Hepatocyte (in vitro differentiated cells): Measurements from ENCODE around the gene CPZ. TPM values are rescaled to one million over a fixed set of nuclear protein-coding genes. Genes with fewer than 3 reads are reported as not detected.

Experiments used
- DNase-seq: peaks from one replicate; pipeline ENCODE4 v3.0.0-alpha.2; 2016; ENCODE audit warnings: low spot score
- H2AFZ ChIP-seq: fragments of 200-600 bp; sonication (generic); 2 replicates; pipeline ENCODE4 v1.6.0; 2016; ENCODE audit warnings: antibody characterized with exemption, mild to moderate bottlenecking
- H3K27ac ChIP-seq: fragments of 200-600 bp; sonication (generic); 2 replicates; pipeline ENCODE4 v1.5.1; 2016; ENCODE audit warnings: mild to moderate bottlenecking
- H3K27me3 ChIP-seq: fragments of 200-600 bp; sonication (generic); 2 replicates; pipeline ENCODE4 v1.6.1; 2016
- H3K36me3 ChIP-seq: fragments of 200-600 bp; sonication (generic); replicated peaks from 2 replicates; pipeline ENCODE4 v1.5.1; 2016; ENCODE audit warnings: low read depth; ENCODE audit not compliant: insufficient read depth
- H3K4me1 ChIP-seq: fragments of 200-600 bp; sonication (generic); 2 replicates; pipeline ENCODE4 v1.5.1; 2016; ENCODE audit warnings: mild to moderate bottlenecking, moderate library complexity; ENCODE audit not compliant: insufficient read depth
- H3K4me2 ChIP-seq: fragments of 200-600 bp; sonication (generic); 2 replicates; pipeline ENCODE4 v1.6.0; 2016
- H3K4me3 ChIP-seq: fragments of 200-600 bp; sonication (generic); 2 replicates; pipeline ENCODE4 v1.5.1; 2016; ENCODE audit warnings: mild to moderate bottlenecking
- H3K79me2 ChIP-seq: fragments of 200-600 bp; sonication (generic); 2 replicates; pipeline ENCODE4 v1.6.0; 2017; ENCODE audit warnings: mild to moderate bottlenecking
- H3K9me2 ChIP-seq: fragments of 200-600 bp; sonication (generic); replicated peaks from 2 replicates; pipeline ENCODE4 v1.6.0; 2017; ENCODE audit warnings: mild to moderate bottlenecking; ENCODE audit not compliant: insufficient read depth
- H3K9me3 ChIP-seq: fragments of 200-600 bp; sonication (generic); 2 replicates; pipeline ENCODE4 v1.5.1; 2016; ENCODE audit warnings: low read depth, mild to moderate bottlenecking
- H4K20me1 ChIP-seq: fragments of 200-600 bp; sonication (generic); 2 replicates; pipeline ENCODE4 v1.6.0; 2016; ENCODE audit warnings: mild to moderate bottlenecking; ENCODE audit not compliant: insufficient read depth, poor library complexity, severe bottlenecking
- CTCF ChIP-seq: fragments of 200-600 bp; sonication (generic); IDR thresholded peaks from 2 replicates; pipeline ENCODE4 v1.5.1; 2016; ENCODE audit warnings: antibody characterized with exemption, mild to moderate bottlenecking; ENCODE audit not compliant: poor library complexity
- EZH2 ChIP-seq: fragments of 200-600 bp; sonication (generic); IDR thresholded peaks from 2 replicates; pipeline ENCODE4 v1.6.1; 2016; ENCODE audit warnings: antibody characterized with exemption, mild to moderate bottlenecking, borderline replicate concordance
- EZH2phosphoT487 ChIP-seq: fragments of 200-600 bp; sonication (generic); IDR thresholded peaks from one replicate; pipeline ENCODE4 v1.6.1; 2018; ENCODE audit warnings: antibody characterized with exemption, mild to moderate bottlenecking, low read depth, moderate library complexity; ENCODE audit not compliant: unreplicated experiment, severe bottlenecking
- WGBS: methylation state at CpG from one replicate; pipeline ENCODE4 v1.1.6; 2016; ENCODE audit warnings: low lambda C conversion rate; ENCODE audit errors: missing lambda C conversion rate; 5-methylcytosine and 5-hydroxymethylcytosine counted together
- polyA plus RNA-seq: library from polyadenylated mRNA; unstranded; fragments of >200 nt; fragmentation: Nextera tagmentation; extraction: Ambion mirVana; gene quantifications from 2 replicates; pipeline ENCODE4 v1.2.1, GENCODE V29; 2016
- total RNA-seq: library from RNA; depleted of rRNA; stranded (reverse); fragments of >200 nt; gene quantifications from 2 replicates; pipeline ENCODE4 v1.2.3, GENCODE V29; 2014

The CPZ gene
- total and polyA plus RNA-seq, 2 experiments from 2014 or later: 34.8 to 113 TPM

GRCh38 chr4:8656185-8656517 is 63.6 kb downstream of the CPZ start:
- Histone ChIP-seq H3K79me2 (no peaks in the 10 kb centered on the region), H3K27me3 (no peaks in the 10 kb centered on the region), H3K4me2 (no peak overlapping the region), H3K9me2 (no peaks in the 10 kb centered on the region), H3K4me1 (no peaks in the 10 kb centered on the region), H3K4me3 (no peak overlapping the region), H3K9me3 (no peaks in the 10 kb centered on the region), H4K20me1 (no peaks in the 10 kb centered on the region), H3K27ac (no peak overlapping the region), H3K36me3 (no peaks in the 10 kb centered on the region), H2AFZ (no peak overlapping the region)
- DNase-seq: no peak
- 95% methylated on average over 11 of the region's 11 CpGs for WGBS
- TF ChIP-seq EZH2phosphoT487 (no peak), EZH2 (no peak), CTCF (no peak)

GRCh38 chr4:8656711-8657380 is 64.3 kb downstream of the CPZ start:
- Histone ChIP-seq H3K9me2 (no peaks in the 10 kb centered on the region), H3K4me3 (no peak overlapping the region), H3K27ac (no peak overlapping the region), H3K4me1 (no peaks in the 10 kb centered on the region), H4K20me1 (no peaks in the 10 kb centered on the region), H3K9me3 (no peaks in the 10 kb centered on the region), H3K36me3 (no peaks in the 10 kb centered on the region), H3K4me2 (no peak overlapping the region), H2AFZ (no peak overlapping the region), H3K27me3 (no peaks in the 10 kb centered on the region), H3K79me2 (no peaks in the 10 kb centered on the region)
- no peak for DNase-seq
- WGBS: 74% methylated on average over 17 of the region's 17 CpGs
- no peak for TF ChIP-seq EZH2phosphoT487
- TF ChIP-seq CTCF: no peak
- no peak for TF ChIP-seq EZH2

DNA sequence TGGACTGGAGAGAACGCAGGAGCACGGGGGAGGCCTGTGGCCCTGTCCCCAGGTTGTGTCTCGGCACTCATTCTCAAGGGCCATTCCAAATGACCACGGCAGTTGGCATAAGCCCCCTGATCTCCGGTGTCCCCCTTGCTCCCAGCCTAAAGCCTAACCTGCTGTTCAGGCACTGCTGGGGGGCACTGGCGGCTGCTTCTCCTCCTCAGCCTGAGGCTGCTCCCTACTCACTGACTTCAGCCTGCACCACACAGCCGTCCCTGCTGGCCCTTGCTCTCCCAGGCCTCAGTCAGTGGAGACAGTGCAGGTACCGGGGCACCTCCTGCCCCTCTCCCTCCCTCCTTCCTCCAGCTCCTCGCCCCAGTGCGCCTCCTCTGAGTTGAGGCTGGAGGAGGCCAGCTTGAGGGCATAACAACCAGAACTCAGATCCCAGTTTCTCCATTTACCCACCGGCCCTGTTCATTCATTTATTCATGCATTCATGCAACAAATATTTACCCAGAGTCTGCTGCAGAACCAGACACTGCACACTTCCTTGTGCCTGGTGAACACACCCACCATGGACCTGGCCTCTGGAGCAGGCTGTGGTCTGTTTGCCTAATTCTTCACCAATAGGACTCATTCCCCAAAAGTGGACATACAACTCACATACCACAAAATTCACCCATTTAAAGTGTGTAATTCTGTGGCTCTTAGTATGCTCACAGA is 65.0 kb downstream of the CPZ start:
- Histone ChIP-seq H3K9me2 (no peaks in the 10 kb centered on the region), H3K79me2 (no peaks in the 10 kb centered on the region), H3K9me3 (no peaks in the 10 kb centered on the region), H3K36me3 (no peaks in the 10 kb centered on the region), H4K20me1 (no peaks in the 10 kb centered on the region), H3K4me3 (no peak overlapping the region), H3K4me1 (no peaks in the 10 kb centered on the region), H3K4me2 (no peak overlapping the region), H2AFZ (no peak overlapping the region), H3K27me3 (no peaks in the 10 kb centered on the region), H3K27ac (no peak overlapping the region)
- 85% methylated on average over 11 of the region's 11 CpGs for WGBS
- no peak for TF ChIP-seq EZH2phosphoT487
- TF ChIP-seq EZH2: no peak
- TF ChIP-seq CTCF: no peak
- DNase-seq: no peak
